H1 (cell line): ENCODE measurements around the gene COX19.

Experiments
- POLR2A ChIP-seq, 2 experiments: IDR thresholded peaks; 1 replicate in 1 of 2; 2 replicates in 1 of 2; pipeline ENCODE4 v1.6.1; 2011; ENCODE audit warnings: low read depth in 2 of 2, low read length in 2 of 2, mild to moderate bottlenecking in 2 of 2; ENCODE audit errors: control extremely low read depth in 1 of 2
- SRF ChIP-seq: IDR thresholded peaks from 2 replicates; pipeline ENCODE4 v1.6.1; 2011; ENCODE audit warnings: mild to moderate bottlenecking, low read depth, low read length, moderate library complexity
- YY1 ChIP-seq: IDR thresholded peaks from 2 replicates; pipeline ENCODE4 v1.6.1; 2011; ENCODE audit warnings: low read depth, mild to moderate bottlenecking, low read length

DNA sequence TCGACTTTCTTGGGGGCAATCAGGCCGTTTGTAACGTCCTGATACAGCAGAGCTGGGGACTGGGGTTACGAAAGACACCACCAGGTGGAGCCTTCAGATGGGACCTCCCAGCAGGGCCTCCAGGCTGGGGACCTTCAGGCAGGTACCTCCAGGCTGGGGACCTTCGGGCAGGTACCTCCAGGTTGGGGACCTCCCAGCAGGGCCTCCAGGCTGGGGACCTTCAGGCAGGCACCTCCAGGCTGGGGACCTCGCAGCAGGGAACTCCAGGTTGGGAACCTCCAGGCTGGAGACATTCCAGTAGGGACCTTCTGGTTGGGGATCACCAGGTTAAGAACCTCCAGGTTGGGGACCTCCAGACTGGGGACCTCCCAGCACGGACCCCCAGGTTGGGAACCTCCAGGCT is 45.5 kb upstream of the COX19 start:
- TF ChIP-seq SRF (no peak), POLR2A (IDR thresholded peaks at IDR 0.05; ENCODE audit: control extremely low read depth in 1 of 2, low read depth in 2 of 2, low read length in 2 of 2) (no peak), YY1 (no peak)
